GM19035 (cell line): ENCODE data around the gene TRAF3IP3.

Experiments
- ATAC-seq: cut with Tn5 transposase; IDR thresholded peaks from one replicate; pipeline ENCODE4 v1.9.1; 2021; ENCODE audit not compliant: unreplicated experiment

The TRAF3IP3 gene, protein sequence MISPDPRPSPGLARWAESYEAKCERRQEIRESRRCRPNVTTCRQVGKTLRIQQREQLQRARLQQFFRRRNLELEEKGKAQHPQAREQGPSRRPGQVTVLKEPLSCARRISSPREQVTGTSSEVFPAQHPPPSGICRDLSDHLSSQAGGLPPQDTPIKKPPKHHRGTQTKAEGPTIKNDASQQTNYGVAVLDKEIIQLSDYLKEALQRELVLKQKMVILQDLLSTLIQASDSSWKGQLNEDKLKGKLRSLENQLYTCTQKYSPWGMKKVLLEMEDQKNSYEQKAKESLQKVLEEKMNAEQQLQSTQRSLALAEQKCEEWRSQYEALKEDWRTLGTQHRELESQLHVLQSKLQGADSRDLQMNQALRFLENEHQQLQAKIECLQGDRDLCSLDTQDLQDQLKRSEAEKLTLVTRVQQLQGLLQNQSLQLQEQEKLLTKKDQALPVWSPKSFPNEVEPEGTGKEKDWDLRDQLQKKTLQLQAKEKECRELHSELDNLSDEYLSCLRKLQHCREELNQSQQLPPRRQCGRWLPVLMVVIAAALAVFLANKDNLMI

DNA sequence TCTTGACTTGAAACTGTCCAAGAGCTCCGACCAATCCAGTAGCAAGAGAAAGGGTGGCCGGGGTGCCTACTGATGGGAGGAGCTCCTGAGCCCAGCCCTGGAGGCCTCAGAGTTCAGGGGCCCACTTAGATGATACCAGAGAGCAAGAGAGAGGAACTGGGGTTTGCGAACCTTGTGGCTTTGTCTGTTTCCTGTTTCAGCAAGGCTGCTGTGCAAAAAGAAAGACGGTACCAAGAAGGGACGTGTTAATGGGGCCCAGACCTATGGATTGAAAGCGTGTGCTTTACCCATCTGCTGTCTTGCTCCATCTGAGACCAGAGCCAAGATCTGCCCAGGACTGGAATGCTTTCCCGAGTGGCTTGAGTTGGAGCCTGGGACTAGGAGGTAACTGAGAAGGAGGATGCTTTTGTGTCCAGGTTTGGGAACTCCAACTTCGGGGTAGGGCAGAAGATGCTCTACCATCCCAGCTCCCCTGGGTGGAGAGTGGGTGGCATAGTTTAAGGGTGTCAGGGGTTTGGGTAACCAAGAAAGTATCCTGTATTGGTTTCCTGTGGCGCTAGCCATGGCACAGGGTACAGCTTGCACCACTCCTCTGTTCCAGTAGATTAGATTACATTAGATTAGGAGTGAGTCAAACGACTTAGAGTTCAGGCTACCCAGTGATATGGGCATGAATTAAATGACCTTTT, at the start of gene TRAF3IP3:
Gene TRAF3IP3 (plus strand): TSS at position 128 of the 689 bp plus-strand sequence. CDS start 3,987 bp downstream, outside the sequence.
- ATAC-seq: peak; percentile 73

DNA sequence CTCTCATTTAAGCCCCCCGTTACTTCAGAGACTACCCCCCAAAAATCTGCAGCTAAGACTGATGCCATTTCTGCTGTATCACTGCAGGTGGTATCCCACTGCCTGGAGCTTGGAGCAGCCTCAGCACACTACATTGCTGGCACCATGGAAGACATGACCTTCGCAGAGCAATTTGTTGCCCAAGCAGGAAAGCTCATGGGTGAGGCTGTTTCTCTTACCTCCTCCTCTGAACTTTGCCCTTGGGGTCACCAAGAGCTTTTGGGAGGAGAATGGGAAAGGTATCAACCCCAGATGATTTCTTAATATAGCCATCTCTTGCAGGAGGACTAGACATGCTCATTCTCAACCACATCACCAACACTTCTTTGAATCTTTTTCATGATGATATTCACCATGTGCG, 49.2 kb upstream of the TRAF3IP3 start:
- ATAC-seq: no peak

DNA sequence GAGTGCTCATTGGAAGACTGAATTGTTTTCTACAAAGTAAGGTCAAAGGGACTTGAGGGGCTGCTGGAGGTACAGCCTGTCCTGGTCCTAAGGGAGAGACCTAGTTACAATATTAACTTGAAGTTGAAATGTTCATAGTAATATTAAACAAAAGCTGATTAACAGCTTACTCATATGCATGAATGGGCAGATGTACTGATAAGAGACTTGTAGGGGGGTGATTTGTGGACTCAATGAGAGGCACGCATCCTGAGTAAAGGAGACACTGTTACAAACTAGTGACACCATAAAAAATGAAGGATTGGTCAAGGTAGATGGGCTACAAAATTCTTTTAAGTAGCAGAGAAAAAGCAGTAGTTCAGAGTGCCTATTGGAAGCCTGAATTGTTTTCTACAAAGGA, 48.5 kb upstream of the TRAF3IP3 start:
- ATAC-seq: no peak

DNA sequence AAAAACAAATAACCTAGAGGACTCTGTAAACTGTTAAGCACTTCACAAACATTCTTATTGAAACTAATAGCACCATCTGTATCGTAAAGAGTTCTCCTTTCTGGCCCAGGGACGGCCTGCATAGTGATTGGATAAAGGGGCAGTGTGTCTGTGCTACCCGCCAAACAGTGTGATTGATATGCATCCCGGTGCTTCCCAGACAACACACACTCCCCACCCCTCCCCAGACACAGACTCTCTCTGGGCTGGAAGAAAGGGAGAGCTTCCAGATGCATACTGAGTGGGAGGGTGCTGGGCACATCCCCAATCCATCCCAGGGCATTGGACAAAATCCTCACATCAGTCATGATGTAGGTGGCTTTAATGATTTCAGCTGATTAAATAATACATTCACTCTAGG, 47.6 kb upstream of the TRAF3IP3 start:
- no peak for ATAC-seq

DNA sequence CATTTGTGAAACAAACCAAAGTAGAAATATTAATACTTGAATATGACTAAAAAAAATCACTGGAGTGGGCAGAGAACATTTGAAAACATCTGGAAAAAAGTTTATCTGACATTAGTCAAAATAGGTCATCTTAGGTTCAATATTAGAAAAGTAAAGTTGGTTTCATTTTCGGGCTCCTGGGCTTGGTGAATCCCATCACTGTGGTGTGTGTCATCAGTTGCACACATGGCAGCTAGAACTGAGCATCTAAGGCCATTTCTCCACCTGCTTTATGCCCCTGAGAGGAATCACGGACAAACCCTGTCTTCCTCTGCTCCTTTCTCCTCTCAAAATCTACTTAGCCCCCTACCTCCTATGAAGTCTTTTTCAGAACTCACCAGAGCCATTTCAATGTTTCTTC, 45.8 kb upstream of the TRAF3IP3 start:
- no peak for ATAC-seq

DNA sequence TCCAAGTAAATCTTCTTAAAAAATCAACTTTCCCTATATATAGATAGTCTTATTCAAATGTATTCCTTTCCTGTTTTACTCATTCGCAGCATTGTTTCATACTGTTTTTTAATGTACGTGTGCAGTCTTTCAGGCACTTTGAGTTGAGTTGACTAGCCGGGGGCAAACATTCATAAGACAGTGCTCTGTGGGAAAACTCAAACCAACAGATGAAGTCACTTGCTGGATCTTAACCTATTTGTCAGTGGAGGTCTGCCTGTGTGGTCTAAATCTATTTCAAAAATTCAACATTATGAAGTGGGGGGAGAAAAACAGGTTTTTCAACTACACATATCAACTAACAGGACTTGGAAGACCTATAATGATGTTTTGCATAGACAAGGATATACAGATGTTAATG, 45.0 kb upstream of the TRAF3IP3 start:
- ATAC-seq: no peak

DNA sequence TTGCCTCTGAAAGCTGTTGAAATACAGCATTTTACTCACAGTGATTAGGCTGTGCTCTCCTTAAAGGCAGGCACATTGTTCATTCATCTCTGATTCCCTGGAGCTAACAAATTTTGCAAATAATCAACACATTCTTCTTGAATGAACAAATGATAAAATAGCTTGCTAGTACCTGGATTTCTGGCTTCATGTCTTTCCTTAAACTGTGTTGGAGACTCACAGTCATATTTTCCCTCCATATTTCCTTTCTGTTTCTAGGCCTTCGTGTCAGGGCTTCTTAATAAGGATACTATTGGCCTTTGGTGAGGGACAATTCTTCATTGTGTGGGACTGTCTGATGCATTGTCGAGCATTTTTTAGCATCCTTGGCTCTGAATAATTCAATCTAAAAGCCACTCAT, 41.5 kb upstream of the TRAF3IP3 start:
- no peak for ATAC-seq

DNA sequence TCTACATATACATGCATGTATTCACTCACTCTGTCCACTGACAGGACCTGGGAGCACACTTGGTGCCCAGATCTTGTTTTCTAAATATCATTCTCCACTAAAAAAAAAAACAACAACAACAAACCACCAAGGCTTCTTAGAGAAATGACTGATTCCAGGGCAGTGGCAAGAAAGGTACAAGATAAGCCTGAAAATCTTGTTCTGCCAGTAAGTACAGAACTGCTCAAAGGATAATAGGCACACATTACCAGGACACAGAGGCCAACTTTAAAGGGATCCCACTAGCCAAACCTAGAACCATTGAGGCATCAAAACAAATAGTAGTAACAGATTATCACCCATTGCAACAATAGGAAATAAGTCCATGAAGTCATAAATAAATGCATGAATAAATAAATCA, 40.5 kb upstream of the TRAF3IP3 start:
- ATAC-seq: no peak

DNA sequence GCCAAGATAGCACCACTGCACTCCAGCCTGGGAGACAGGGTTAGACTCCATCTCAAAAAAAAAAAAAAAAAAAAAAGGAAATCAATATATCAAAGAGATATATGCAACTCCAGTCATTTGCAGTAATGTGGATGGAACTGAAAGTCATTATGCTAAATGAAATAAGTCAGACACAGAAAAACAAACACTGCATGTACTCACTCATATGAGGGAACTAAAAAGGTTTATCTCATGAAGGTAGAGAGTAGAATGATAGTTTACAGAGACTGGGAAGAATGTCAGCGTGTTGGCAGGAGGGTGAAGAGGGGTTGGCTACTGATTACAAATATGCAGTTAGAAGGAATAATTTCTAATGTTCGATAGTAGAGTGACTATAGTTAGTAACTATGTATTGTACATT, 38.0 kb upstream of the TRAF3IP3 start:
- ATAC-seq: no peak

DNA sequence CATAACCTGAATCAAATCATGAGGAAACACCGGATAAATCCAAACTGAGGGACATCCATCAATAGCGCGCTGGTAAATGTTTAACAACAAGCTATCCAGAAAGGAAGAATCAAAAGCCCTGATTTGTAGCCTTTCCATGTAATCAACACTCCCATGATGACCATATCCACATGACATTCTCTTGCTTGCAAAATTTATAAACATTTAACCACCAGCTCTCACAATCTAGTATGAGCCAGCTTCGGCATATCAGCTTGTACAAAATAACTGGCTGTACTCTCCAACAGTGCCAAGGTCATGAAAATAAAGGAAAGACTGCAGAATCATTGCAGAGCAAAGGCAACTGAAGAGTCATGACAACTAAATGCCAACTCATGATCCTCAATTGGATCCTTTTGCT, 35.5 kb upstream of the TRAF3IP3 start:
- no peak for ATAC-seq

DNA sequence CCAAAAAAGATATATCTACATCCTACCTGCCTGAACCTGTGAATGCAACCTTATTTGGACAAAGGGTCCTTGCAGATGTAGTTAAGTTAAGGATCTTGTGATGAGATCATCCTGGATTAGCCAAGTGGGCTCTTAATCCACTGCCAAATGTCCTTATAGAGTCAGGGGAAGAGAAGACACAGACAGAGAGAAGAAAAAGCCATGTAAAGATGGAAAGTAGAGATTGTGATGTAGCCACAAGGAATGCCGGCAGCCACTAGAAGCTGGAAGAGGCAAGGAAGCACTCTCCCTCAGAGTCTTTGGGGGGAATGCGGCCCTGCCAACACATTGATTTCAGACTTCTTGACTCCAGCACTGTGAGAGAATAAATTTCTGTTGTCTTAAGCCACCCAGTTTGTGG, 35.0 kb upstream of the TRAF3IP3 start:
- no peak for ATAC-seq

DNA sequence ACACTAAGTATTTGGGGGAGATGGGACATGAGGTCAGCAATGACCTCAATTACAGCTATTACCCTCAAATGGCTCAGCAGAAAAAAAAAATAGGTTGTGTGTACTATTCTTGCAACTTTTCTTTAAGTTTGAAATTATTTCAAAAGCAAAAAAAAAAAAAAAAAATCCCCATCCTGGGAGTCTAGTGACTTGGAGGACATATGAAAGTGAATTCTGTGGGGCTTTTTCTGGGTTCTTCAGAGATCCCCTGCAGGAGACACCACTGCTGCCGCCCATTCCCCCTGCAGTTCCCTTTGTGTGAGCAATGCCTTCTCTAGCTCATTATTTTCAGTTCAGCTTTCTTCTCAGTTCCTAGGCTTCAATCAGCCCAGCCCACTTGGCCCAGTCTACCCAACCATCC, 34.5 kb upstream of the TRAF3IP3 start:
- no peak for ATAC-seq

DNA sequence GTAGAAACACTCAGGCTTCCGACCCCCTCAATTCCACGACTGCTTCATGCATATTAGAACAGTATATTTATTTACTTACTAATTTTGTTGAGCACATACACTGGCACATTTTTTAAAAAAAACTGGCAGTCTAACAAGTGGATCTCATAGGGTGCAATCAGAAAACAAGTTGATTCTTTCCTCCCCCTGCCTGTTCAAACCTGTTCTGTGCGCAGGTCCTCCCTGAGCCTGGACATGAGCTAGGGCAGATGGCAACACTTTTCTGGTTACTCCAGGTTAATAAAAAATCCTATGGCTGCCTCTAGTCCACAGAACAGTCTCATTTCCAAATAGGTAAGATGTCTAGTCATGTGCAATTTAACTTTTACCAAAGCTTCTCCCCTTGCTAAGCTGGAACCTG, 32.6 kb upstream of the TRAF3IP3 start:
- ATAC-seq: no peak

DNA sequence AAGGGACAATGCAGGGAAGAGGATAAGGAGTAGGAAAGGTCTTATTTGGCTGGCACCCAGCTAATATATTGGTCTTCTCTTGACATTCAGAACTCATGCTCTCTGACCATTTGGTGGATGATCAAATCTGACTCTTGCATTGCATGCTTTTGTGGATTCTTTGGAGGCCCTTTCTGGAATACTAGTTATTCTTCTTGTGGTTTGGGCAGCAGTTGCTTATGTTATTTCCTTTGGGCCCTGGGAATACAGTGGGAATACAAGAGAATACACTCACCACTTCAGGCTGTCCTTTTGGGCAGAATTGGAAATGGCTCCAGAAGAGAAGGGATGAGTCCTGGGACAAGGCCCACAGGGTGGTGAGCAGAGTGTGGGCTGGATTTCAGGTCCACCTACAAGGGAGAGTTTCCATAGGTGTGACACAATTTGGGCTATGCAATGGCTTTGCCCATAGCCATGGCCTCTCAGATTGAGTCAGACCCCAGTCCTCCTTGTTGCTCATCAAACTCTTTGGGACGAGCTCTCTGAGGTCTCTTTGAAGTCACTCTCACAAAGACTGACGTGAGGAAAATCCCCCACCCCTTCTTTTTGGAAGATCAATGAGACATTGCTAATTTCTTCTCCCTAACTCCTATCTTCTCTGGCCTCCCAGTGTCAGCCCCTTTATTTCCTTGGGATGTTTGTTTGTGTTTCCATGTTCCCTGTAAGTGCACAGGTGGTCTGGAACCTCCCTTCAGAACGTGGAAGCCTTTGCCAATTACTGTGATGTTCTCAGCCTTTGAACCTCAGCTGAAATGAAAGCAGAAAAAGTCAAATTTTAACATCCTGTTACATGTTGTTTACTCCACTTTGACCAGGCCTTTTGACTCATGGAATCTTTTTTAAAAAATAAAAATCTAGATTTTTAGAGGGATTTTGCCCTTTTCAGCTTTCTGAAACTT, 31.8 kb upstream of the TRAF3IP3 start:
- ATAC-seq: peak; percentile 54

DNA sequence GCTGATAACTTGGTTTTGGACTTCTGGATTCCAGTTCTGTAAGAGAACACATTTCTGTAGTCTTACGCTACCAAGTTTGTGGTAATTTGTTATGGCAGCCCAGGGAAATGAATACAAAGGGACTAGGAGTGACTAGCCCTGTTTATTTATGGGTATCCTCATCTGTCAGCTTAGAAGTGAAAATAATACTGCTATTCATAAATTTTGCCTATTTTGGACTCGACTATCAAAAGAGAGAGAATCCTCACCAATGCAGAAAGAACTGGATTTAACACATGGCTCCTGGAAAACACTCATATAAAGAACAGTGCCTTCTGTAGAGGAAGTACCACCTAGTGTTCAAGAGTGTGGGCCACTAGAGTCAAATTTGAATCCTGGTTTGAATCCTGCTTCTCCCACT, 28.6 kb upstream of the TRAF3IP3 start:
- no peak for ATAC-seq

DNA sequence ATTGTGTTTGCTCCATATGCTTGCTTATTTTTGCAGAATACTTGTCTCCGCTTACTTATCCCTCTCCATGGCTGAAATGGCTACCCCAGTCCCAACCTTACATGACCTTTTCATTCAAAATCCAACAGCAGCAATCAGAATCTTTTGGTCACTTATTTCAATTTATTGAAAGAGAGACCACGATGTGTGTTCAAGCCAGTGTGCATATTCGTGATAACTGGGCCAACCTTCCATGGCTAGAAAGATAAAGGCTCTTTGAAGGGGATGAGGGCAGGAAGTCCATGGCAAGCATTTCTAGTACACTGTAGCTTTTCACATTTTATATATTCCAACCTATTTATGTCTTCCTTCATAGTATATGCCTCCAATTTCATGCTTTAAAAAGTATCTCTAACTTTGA, 28.1 kb upstream of the TRAF3IP3 start:
- ATAC-seq: no peak

DNA sequence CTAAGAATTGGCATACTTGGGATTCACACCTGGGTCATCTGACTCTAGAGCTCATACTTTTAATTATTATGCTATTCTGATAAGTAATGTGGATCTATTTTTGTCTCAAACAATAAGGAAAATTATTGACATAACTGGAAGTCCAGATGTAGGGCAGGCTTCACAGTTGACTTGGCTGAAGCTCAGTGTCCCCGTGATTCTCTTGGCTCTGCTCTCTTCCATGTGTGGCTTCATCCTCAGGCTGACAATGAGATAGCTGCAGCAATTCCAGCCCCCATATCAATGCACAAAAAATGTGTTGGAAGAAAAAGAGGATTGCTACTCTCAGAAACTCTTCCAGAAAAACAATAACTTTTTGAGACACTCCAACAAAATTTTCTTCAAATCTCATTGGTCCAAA, 27.4 kb upstream of the TRAF3IP3 start:
- ATAC-seq: no peak

DNA sequence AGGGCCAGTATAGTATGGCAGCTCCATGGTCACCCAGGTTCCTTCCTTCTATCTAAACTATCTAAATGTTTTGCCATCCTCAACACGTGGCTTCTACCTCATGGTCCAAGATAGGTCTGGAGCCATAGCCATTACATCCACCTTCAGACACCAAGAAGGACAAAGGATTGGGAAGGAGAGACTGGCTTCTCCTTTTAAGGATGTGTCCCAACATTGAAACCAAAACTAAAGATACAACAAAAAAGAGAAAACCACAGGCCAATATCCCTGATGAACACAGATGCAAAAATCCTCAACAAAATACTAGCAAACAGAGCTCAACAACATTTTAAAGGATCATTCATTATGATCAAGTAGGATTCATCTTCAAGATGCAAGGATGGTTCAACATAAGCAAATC, 26.4 kb upstream of the TRAF3IP3 start:
- no peak for ATAC-seq

DNA sequence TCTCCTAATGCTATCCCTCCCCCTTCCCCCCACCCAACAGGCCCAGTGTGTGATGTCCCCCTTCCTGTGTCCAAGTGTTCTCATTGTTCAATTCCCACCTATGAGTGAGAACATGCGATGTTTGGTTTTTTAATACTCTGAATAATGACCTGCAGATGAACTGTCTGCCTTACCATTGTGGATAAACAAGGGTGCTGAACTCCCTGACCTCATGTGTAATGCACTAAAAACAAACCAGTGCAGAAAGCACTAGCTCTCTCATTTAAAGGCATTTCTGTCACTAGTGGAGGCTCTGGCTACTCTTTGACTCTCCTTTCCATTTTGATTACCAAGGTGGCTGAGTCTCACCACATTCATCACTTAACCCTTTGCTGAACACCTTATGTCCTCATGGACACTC, 23.1 kb upstream of the TRAF3IP3 start:
- no peak for ATAC-seq

DNA sequence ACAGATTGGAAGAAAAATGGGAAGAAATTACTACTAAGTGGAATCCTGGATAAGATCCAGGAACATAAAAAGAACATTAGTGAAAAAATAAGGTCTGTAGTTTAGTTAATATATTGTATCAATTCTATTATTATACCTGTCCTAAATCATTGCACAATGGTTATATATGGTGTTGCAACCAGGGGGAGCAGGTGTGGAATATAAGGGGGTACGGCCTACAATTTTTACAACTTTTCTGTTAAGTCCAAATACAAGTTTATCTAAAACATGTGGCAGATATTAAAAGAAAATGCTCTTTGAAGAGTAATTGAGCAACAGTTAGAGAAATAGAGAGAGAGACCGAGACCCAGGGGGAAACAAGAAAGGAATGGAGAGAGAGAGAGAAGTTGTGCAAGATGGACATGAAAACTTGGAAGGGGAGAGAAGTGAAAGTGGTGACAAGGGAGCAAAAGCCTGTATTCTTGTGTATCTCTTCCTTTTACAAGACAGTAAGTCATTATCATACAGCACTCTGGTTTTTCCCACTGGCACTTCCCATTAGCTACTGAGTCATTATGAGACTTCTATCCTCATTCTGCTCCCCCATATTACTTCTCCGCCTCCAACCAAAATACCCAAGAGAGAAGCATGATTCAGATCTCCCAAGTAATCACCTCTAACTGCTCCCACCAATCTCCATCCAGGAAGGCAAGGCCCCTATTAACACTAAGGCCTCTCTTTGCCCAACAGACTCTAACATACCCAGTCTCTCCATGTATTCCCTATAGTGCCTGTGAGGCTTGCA, 22.3 kb upstream of the TRAF3IP3 start:
- no peak for ATAC-seq
